GM19468 (cell line): Measurements from ENCODE around the gene USP47.

Experiments used
- ATAC-seq: cut with Tn5 transposase; IDR thresholded peaks from one replicate; pipeline ENCODE4 v1.9.1; 2021; ENCODE audit warnings: mild to moderate bottlenecking, moderate library complexity, moderate number of reproducible peaks; ENCODE audit not compliant: unreplicated experiment; ENCODE audit errors: extremely low read depth

Gene USP47

DNA sequence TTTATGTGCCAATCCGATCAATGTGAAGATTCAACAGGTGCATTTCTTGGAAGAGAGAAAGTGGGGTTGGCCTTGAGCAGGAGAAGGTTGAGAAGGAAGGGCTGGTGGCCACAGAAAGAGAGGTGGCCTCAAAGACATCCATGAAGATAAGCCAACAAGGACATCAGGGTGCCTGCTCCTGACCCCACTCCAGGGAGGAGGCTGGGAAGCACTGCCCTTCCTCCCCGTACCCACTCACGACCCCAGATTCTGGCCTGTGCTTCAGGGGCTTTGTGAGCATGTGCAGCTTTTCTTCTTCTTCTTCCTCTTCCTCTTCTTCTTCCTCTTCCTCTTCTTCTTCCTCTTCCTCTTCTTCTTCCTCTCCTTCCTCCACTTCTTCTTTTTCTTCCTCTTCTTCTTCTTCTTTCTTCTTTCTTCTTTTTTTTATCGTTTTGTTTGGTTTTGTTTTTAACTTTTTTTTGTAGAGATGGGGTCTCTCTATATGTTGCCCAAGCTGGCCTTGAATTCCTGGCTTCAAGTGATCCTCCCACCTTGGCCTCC, 136.4 kb downstream of the USP47 start:
- ATAC-seq = no peak

DNA sequence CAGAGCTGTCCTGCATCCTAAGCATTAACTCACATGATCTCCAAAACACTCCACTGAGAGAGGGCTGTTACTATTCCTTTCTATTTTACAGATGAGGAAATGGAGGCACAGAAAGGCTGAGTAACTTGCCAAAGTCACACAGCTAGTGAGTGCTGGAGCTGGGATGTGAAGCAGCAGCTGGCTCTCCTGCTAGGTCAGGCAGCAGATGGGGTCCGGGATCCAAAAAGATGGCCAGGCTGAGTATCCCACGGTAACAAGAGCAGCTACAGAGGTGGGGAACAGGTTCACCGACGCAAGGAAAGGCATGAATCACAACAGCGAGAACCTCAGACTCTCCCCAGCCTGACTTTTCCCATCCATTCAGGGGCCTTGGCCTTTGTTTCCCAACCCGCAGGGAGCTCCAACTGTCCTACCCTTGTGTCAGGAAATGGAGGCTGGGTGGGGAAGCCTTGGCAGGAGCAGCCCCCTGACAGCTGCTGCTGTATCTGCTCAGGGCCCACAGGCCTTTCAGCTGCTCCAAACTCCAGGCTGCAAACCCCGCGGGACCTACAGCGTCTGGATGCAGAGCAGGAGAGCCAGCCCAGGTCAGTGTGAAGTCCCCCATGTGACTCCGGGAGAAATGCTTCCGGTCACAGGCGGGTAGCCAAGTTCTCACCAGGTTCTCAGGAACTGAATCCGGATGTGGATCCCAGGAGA, 137.2 kb downstream of the USP47 start:
- ATAC-seq = no peak

DNA sequence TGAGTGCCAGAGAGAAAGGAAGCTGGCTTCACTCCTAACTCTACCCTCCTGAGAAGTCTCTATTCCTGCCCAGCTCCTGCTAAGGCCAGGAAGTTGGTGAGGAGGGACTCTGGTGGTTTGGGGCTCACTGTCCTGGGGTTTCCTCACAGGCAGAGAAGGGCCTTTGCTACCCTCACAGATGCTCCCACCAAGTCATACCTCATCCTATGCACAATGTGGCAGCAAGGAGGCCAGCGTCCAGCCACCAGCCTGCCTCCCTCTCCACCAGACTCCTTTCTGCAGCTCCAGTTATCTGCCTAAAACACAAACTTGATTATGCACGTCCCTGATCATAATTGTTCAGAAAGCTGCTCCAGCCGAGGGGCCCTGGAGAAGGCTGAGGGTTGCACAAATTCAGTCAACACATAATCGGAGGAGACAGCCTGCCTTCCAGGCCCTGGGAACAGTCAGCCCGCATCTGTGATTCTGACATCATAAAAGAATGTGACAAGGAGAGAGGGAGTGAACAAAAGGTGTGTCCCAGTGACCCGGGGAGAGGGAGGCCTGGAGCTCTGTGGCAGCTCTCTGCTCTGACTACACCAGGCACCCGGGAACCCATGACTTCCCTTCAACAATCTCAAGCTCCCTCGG, 137.8 kb downstream of the USP47 start:
- no peak for ATAC-seq

DNA sequence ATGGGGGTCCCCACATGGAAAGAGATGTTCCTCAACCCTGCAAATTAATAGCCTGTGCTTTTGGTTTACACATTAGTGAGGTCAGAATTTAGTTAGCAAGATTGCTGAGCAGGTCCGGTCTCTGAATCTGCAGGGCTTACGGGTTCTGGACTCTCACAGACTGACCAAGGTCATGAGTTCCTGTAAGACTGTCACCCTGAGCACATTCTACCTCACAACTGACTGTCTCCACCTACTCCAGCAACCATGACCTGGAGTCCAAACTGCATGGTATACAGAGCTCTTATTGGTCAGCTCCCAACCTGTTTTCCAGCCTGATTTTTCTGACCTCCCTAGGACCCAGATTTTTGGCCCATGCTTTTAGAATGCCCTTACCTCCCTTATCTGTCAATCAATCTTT, 138.4 kb downstream of the USP47 start:
- ATAC-seq = no peak

DNA sequence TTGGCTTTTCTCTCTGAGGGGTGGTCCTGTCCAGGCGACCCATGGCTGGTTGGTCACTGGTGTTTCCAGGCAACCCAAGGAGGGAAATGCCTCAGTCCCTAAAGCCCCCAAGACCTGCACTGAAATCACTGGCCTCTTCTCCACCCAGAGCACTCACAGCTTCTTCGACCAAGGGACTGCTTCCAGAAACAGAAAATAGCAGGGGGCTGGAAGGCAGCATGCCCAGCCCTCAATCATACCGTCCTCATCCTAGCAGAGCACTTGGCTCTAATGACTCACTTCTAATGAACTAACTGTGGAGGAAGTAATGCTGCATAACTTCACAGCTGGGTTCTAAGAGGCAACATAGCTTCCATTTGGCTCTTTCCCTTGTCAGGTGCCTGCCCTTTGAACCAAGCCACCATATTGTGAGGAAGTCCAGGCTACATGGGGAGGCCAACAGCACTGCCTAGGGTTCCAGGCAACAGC, 139.1 kb downstream of the USP47 start:
- no peak for ATAC-seq

DNA sequence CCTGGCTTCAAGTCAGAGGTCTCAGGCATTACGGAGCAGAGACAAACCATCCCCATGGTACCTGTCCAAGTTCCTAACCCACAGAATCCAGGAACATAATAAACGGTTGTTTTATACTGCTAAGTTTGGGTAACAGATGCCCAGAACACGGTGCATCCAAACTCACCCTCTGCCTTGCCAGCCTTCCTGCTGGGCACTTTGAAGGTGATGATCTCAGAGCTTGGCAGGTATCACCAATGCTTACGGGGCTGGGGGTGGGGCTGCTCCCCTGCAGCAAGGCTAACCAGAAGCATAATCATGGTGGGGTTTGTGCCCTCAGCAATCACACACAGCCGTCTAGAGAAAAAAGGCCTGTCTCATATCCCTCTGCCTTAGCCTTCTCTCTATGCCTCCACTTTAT, 139.6 kb downstream of the USP47 start:
- no peak for ATAC-seq

DNA sequence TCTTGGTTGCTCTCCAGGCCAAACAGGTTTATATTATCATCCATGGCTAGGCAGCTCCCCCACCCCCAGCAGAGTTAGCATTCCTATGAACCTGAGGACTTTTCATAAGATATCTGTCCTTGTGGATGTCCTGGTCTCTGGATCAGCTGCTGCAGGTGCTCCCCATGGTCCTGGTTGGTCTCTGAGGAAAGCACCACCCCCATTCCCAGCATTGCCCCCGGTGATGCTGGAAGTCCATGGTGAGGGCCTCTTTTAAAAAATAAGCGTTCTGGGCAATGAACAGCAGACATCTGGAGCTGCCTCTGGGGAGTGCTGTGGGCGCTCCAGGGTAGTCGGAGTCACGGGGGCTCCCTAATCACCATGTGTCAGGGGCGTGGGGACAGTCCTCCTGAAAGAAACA, 140.1 kb downstream of the USP47 start:
- no peak for ATAC-seq

DNA sequence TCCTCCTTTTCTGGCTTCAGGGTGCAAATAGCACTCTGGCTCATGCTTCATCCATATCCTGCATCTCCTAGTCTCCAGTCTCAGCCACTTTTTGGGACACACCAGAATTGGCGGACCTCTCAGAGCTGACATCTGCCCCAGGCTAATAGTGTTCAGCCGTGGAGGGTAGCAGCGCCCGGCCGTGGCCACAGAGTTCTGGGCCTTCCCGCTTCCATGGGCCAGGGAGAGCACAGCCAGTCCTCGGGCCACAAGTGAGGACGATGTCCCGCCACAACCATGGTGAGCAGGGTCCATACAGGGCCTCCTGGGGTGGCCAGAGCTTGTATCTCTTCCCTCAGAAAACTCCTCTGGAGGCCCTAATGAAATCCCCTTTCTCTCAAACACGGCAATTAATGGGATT, 140.7 kb downstream of the USP47 start:
- ATAC-seq = no peak

DNA sequence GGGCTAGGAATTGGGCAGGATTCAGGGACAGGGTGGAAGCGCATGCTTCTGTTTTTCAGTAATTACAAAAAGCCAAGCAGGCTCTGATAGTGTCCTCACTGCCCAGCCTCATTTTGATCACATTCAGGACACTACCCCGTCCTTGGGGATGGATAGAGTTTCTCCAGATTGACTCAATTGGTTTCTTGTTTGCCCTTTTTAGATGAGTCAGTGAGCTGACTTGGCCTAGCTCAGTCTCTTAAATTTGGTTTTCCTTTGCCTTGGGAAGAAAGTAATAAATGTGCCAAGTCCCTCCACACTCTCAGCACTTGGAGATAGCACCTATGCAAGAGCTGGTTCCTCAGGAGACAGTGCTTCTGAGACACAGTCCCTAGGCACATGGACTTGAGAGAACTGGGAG, 141.2 kb downstream of the USP47 start:
- no peak for ATAC-seq

DNA sequence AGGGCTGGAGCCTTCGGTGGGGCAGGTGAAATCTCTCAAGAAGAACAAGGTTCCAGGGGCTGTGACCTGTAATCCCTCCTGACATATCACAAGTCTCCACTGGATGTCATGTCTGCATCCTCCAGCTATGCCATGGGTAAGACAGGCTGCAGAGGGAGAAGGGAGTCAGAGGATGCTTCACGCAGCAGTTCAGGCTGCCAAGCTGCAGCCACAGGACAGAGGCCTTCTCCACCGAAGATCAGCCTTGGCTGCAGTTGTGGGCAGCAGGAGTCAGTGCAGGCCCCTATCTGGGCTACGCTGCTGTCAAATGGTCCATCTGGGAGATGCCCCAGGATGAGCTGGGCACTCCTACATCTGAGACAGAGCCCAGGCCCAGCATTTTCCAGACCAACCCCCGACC, 141.7 kb downstream of the USP47 start:
- ATAC-seq = no peak

DNA sequence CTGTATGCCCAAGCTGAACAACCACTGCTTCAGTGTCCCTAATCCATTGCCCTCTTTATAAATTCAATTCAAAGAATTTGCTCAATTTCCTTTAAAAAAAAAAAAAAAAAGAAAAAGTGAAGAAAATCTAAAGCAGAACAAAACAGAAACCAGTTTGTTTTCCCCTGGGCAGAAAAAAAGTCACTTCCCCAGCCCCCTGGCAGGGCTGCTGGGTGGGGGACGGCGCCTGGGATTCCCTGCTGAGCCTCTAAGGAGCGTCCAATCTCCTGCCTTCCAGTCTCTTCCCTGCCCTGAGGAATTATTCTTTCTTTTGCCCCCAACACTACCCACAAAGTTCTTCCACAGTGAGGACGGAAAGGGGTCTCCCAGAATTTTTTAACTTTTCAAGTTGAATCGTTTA, 142.8 kb downstream of the USP47 start:
- no peak for ATAC-seq

DNA sequence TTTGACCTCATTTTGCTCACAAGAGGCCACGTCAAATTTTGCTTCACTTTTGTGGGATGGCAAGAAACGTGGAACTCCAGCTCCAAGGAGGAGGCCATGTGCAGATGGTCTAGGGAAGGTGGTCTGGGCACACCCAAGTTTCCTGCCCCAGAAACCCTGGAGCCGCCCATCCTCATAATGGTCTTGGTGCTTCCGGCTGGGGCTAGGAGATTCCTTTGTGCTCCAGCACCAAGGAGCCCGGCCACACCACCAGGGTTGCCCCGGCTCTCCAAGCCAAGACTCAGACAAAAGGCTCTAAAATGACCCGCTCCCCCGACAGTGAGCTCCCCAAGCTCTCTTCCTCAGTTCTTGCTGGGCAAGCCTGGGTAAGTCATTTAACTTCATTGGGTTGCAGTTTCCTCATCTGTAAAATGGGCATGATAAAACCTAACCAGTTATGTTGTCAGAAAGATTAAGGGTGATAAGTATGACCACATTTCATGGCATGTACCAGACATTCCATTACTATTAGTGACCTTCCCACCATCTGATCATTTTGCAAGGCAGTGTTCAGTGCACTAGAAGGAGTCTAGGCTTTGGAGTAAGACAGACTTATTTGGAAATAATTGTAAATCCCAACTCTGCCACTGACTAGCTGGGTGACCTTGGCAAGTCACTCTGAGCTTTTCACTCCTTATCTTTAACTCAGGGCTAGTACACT, 143.4 kb downstream of the USP47 start:
- ATAC-seq = no peak

DNA sequence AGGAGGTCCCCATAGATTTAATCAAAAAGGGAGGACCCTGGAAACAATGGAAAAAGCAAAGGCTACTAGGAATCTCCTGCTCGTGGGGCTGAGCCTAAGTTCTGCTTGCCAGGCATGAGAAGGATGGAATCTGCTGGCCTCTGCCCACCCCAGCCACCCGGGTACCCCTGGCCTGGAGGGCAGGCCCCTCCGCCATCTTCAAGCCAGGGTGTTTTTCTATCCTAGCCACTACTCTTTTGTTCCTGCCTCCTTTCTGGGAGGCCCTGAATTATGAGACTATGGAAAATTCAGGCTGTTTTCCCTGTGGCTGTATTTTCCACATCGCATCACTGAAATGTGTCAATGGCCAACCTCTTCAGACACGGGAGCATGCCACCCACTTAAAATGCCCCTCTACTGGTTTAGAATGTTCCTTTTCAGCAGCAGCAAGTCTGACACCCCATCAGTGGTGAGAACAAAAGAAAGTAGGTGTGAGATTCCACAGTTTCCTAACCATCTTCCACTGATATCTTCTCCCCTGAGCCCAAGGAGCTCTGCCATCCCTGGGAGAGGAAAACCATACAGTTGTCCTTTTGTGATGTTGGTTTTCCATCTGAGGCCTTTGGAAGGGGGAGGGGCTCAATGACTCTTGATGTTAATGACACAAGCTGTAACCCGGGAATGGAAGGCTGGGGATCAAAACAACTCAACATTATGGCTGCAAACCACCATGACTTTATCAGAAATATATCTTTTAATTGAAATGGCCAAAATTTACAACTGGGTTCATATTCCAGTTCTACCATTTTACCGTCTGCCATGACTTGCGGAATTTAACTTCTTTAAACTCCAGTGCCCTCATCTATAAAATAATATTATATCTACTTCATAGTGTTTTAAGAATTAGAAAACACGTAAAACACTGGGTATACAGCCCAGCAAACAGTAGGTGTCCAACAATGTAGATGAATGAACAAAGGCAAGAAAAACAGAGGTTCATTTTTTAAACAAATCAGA, 144.5 kb downstream of the USP47 start:
- no peak for ATAC-seq

DNA sequence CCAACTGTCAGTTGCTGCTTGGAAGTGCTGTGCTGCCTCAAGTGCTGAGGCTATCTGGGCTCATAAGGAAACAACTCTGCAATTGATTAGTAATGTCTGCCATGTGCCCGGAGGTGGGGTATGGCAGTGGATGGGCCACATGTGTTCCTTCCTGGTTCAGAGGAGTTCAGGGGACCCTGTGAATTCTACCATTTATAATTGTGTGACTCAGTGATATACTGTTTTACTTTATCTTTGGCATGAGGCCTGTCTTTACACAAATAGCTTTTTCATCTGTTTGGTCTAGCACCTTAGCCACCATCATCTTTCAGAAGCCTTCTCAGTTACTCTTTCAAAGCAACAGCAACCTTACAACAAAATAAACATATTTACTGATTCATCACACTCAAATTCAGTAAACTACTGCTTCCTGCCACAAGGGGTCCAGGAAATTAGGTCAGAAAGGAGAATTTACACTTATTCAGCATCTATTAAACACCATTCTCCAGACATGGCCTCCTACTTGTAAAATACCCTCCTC, 145.8 kb downstream of the USP47 start:
- ATAC-seq = no peak

DNA sequence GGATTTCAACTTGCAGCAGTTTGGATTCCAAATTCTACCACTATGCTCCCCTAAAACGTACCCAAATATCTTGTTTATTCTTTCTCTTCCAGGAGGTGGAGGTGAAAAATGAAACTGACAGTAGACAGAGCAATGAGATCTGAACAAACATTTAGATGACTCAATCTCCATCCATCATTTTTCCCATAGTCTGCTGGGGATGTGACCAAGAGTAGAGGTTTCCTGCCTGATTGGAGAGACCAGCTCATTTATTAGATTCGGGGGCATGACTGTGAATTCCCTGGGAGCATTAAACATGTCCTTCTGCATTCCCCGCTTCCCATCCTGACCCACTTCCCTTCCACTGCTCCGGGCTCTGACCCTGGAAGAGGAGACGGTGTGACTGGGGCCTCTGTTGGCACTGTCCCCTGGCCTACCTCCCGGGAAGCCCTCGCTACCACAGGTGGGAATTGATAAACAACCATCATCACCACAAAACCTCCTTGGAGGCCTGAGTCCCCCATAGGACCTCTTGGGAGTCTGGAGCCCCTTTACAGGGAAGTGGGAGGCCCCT, 146.4 kb downstream of the USP47 start:
- ATAC-seq = no peak

DNA sequence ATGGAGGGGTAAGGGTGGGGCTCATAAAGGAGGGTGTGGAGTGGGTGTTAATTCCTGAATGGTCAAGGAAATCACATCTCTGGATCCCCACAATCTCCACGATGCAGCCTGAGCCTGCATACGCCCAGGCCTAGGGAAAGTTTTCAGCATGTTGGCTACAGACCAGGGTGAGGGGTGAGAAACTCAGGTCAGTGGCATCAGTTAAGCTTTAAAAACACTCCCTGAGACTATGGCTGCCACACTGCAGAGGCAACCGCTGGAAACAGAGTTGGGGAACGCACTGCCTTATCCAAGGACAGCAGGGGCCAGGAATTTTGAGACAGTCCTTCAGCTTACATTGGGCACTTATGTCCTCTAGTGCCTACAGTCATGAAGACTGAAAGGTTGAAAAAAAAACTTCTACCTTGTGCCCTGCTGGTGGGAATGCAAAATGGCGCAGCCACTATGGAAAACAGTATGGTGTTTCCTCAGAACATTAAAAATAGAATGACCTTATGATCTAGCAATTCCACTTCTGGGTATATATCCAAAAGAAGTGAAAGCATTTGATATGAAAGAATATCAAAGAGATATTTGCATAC, 147.0 kb downstream of the USP47 start:
- no peak for ATAC-seq

DNA sequence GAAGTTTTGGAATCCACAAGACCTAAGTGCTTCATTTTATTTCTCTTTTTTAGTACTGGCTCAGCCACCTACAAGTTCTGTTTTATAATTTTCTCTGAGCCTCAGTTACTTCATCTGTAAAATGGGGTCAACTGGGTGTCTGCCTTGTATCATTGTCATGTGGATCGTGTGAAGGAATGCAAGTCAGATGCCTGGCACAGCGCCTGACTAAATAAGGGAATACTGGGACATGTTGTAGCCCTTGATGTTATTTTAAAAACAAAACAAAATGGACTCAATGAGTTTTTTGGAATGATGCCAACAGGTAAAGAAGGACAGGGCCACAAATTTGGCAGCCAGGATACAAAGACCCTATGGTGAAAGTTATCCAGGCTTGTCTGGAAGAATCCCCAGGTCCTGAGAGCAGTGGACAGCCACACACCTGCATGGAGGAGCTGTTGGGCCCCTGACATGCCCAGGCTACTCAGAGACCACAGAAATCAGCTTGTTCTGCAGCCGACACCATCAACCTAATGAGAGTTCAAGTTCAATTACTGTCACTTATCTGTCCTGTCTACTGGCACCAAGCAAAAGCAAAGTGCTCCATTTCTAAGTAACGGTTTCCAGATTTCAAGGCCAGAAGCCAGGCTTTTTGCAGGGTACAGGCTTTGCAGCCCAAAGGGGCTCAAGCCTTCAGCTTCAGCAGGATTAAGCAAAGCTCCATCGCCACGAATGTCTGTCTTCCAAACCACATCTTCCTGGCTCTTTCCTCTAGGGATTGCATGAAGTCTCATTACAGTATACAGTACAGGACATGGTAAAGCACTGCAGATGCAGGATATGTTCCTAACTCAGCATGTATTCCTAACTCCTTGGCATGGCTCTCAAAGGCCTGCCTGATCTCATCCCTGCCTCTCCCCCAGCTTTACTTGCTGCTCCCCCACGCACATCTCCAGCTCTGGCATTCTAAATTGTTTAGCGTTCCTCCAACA, 148.3 kb downstream of the USP47 start:
- ATAC-seq = no peak
